AG04449 (cell line): Measurements from ENCODE around the gene SMDT1.
A peak's percentile ranks its signal among the peaks of the same experiment; 100 is the strongest.
"Not testable (repeated sequence)": the region's sequence is repeated elsewhere in the genome, so short reads cannot be mapped to it uniquely, and the experiment has no call there.

Experiments
- CTCF ChIA-PET: fragments of 350-600 bp; formaldehyde crosslinking; extraction: SDS; loops from one replicate; lab custom pipeline; 2021; ENCODE audit warnings: antibody characterized with exemption; lab: Yijun Ruan, JAX
- POLR2A ChIA-PET: fragments of 400-600, 350-600 bp; formaldehyde crosslinking; extraction: SDS; loops from one replicate; lab custom pipeline; 2020; ENCODE audit warnings: antibody characterized with exemption, inconsistent platforms; lab: Yijun Ruan, JAX
- DNase-seq: peaks from one replicate; pipeline ENCODE4 v3.0.0-alpha.2; 2010; ENCODE audit warnings: low read depth, low spot score
- H3K4me3 ChIP-seq: 2 replicates; pipeline ENCODE4 v1.5.1; 2011; ENCODE audit warnings: low read depth, mild to moderate bottlenecking, control low read depth, low read length
- CTCF ChIP-seq: IDR thresholded peaks from one replicate; pipeline ENCODE4 v1.5.1; 2011; ENCODE audit warnings: mild to moderate bottlenecking, moderate library complexity, low read length, control low read depth, inconsistent platforms; ENCODE audit not compliant: insufficient read depth; ENCODE audit errors: missing control alignments

Gene SMDT1

GRCh38 chr22:42069801-42070516, 9.5 kb upstream of the SMDT1 start:
- DNase-seq, result no peak
- TF ChIP-seq CTCF, result no peak
- H3K4me3 ChIP-seq, result peak overlapping the region; percentile 70
- POLR2A ChIA-PET, result interaction anchor here (0.6 to 1.3 kb wide), 2 partner anchors 10 to 351 kb away, joined by 3 to 4 read pairs; partner anchors contain the start of gene SMDT1
- CTCF ChIA-PET, result interaction anchor here (0.9 to 1.8 kb wide), 9 partner anchors 8 to 403 kb away, joined by 3 to 8 read pairs (median 3); partner anchors contain the start of genes NDUFA6 and SMDT1

GRCh38 chr22:42070517-42071422, 8.7 kb upstream of the SMDT1 start, which contains the start of gene NAGA:
TSS of gene NAGA (minus strand) at chr22:42070812. CDS start at chr22:42070297, 515 bp downstream.
- DNase-seq, result peak; percentile 55
- ChIA-PET POLR2A (interaction anchor here (1.3 kb wide), 1 partner anchor 9 kb away, joined by 4 read pairs; the partner anchor contains the start of gene SMDT1), CTCF (interaction anchor here (1.2 to 1.8 kb wide), 4 partner anchors 9 to 402 kb away, joined by 3 to 5 read pairs (median 4); no protein-coding TSS in a partner anchor)
- TF ChIP-seq CTCF, result no peak
- peak within 1 kb of the TSS; percentile 70 for H3K4me3 ChIP-seq

GRCh38 chr22:42071508-42071907, 8.0 kb upstream of the SMDT1 start:
- H3K4me3 ChIP-seq, DNase-seq, POLR2A ChIA-PET: not testable (repeated sequence)
- CTCF ChIA-PET, result interaction anchor here (1.8 kb wide), 1 partner anchor 10 kb away, joined by 4 read pairs; no protein-coding TSS in a partner anchor

- no peak for TF ChIP-seq CTCF
- H3K4me3 ChIP-seq, result no peak overlapping the region
- ChIA-PET CTCF (no interaction called here), POLR2A (no interaction called here)
- no peak for DNase-seq
Observed at GRCh38 chr22:42072606-42073330, 6.7 kb upstream of the SMDT1 start.

GRCh38 chr22:42073621-42074041, 5.9 kb upstream of the SMDT1 start:
- DNase-seq, result no peak
- ChIA-PET POLR2A (no interaction called here), CTCF (no interaction called here)
- H3K4me3 ChIP-seq, result peak overlapping the region; percentile 69
- no peak for TF ChIP-seq CTCF
